HG03342 (cell line): ENCODE measurements around the gene TPI1.

Experiments
- ATAC-seq: cut with Tn5 transposase; IDR thresholded peaks from one replicate; pipeline ENCODE4 v1.9.1; 2021; ENCODE audit warnings: mild to moderate bottlenecking, moderate library complexity; ENCODE audit not compliant: unreplicated experiment

TPI1 gene

GRCh38 chr12:6914947-6915788, 47.8 kb downstream of the TPI1 start:
- no peak for ATAC-seq

GRCh38 chr12:6915789-6916285, 48.5 kb downstream of the TPI1 start:
- ATAC-seq: no peak

GRCh38 chr12:6916426-6917200, 49.3 kb downstream of the TPI1 start:
- ATAC-seq: no peak

GRCh38 chr12:6917491-6918231, 50.3 kb downstream of the TPI1 start:
- ATAC-seq: no peak

- ATAC-seq: no peak
Measured at GRCh38 chr12:6919588-6919987, 52.3 kb downstream of the TPI1 start.
